Esophagus squamous epithelium (tissue), 4 donors: ENCODE results near the gene LARP1B.

ENCODE experiments used
- POLR2A ChIP-seq, 4 donors: fragments of 450-650 bp; IDR thresholded peaks; one replicate each; pipeline ENCODE4 v1.6.1; 2017; ENCODE audit warnings: antibody characterized with exemption in 4 of 4, mild to moderate bottlenecking in 4 of 4, moderate library complexity in 3 of 4
- TF ChIP-seq, protein P1 (sequence below), 6 experiments: fragments of 450-650 bp in 4 of 6; fragments of 200-600 bp in 2 of 6; sonication (generic) in 2 of 6; IDR thresholded peaks; one replicate each; pipeline ENCODE4 v1.5.1; 2016 to 2019; ENCODE audit warnings: antibody characterized with exemption in 6 of 6, mild to moderate bottlenecking in 4 of 6, moderate library complexity in 4 of 6

GRCh38 chr4:128169245-128169644 is 108.1 kb downstream of the LARP1B start:
- TF ChIP-seq, protein P1, sequence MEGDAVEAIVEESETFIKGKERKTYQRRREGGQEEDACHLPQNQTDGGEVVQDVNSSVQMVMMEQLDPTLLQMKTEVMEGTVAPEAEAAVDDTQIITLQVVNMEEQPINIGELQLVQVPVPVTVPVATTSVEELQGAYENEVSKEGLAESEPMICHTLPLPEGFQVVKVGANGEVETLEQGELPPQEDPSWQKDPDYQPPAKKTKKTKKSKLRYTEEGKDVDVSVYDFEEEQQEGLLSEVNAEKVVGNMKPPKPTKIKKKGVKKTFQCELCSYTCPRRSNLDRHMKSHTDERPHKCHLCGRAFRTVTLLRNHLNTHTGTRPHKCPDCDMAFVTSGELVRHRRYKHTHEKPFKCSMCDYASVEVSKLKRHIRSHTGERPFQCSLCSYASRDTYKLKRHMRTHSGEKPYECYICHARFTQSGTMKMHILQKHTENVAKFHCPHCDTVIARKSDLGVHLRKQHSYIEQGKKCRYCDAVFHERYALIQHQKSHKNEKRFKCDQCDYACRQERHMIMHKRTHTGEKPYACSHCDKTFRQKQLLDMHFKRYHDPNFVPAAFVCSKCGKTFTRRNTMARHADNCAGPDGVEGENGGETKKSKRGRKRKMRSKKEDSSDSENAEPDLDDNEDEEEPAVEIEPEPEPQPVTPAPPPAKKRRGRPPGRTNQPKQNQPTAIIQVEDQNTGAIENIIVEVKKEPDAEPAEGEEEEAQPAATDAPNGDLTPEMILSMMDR (IDR thresholded peaks at IDR 0.05) = no peak
- no peak for TF ChIP-seq POLR2A (IDR thresholded peaks at IDR 0.05)
